PC-9 (cell line): Measurements from ENCODE around the gene RNU5D-1. TPM values are rescaled to one million over a fixed set of nuclear protein-coding genes. Genes with fewer than 3 reads are reported as not detected.

ENCODE experiments used
- BruUV-seq: library from RNA; stranded (reverse); fragments of 400-500 nt; replicated peaks from 2 replicates; lab custom pipeline; 2021; lab: Mats Ljungman, UMichigan
- CTCF ChIA-PET: fragments of 300-600 bp; sonication (Branson Sonifier 250); formaldehyde crosslinking; loops from one replicate; lab custom pipeline; 2022; ENCODE audit warnings: antibody characterized with exemption; lab: Charles Lee
- POLR2A ChIA-PET: fragments of 300-600 bp; sonication (Branson Sonifier 250); formaldehyde crosslinking; loops from one replicate; lab custom pipeline; 2022; ENCODE audit warnings: antibody characterized with exemption; ENCODE audit not compliant: unreplicated experiment; lab: Charles Lee
- DNase-seq, 2 experiments: peaks; one replicate each; pipeline versions ENCODE4 v3.0.0 to v3.0.0-alpha.2; 2015 to 2022; ENCODE audit warnings: mixed read lengths in 1 of 2
- H2AFZ ChIP-seq: fragments of 200-600 bp; sonication (generic); 2 replicates; pipeline ENCODE4 v1.8.1; 2017; ENCODE audit warnings: antibody characterized with exemption
- H3F3A ChIP-seq: fragments of 200-600 bp; sonication (generic); 2 replicates; pipeline ENCODE4 v1.8.1; 2017; ENCODE audit warnings: antibody characterized with exemption, mild to moderate bottlenecking, low read depth; ENCODE audit not compliant: insufficient read depth
- H3K27ac ChIP-seq: fragments of 200-600 bp; sonication (generic); 2 replicates; pipeline ENCODE4 v1.6.1; 2016; ENCODE audit warnings: mixed run types
- H3K27me3 ChIP-seq: fragments of 200-600 bp; sonication (generic); 2 replicates; pipeline ENCODE4 v1.6.1; 2016; ENCODE audit warnings: low read depth, mixed run types; ENCODE audit not compliant: insufficient read depth
- H3K36me3 ChIP-seq: fragments of 200-600 bp; sonication (generic); 2 replicates; pipeline ENCODE4 v1.6.1; 2016; ENCODE audit warnings: low read depth, mixed run types
- H3K4me1 ChIP-seq: fragments of 200-600 bp; sonication (generic); replicated peaks from 2 replicates; pipeline ENCODE4 v1.6.1; 2016; ENCODE audit warnings: mixed run types; ENCODE audit not compliant: insufficient read depth
- H3K4me2 ChIP-seq: fragments of 200-600 bp; sonication (generic); 2 replicates; pipeline ENCODE4 v1.6.1; 2017; ENCODE audit warnings: mixed run types
- H3K4me3 ChIP-seq: fragments of 200-600 bp; sonication (generic); 2 replicates; pipeline ENCODE4 v1.6.1; 2016; ENCODE audit warnings: mixed run types
- H3K79me2 ChIP-seq: fragments of 200-600 bp; sonication (generic); 2 replicates; pipeline ENCODE4 v1.6.1; 2017; ENCODE audit warnings: low read depth, mixed run types
- H3K9me2 ChIP-seq: fragments of 200-600 bp; sonication (generic); 2 replicates; pipeline ENCODE4 v1.8.1; 2017; ENCODE audit warnings: mild to moderate bottlenecking; ENCODE audit not compliant: insufficient read depth
- H3K9me3 ChIP-seq: fragments of 200-600 bp; sonication (generic); 2 replicates; pipeline ENCODE4 v1.8.1; 2016; ENCODE audit warnings: low read depth; ENCODE audit not compliant: insufficient read depth
- H4K20me1 ChIP-seq: fragments of 200-600 bp; sonication (generic); 2 replicates; pipeline ENCODE4 v1.8.1; 2017; ENCODE audit not compliant: insufficient read depth
- EZH2 ChIP-seq: fragments of 200-600 bp; sonication (generic); IDR thresholded peaks from 2 replicates; pipeline ENCODE4 v1.8.0; 2017; ENCODE audit warnings: antibody characterized with exemption, low read depth
- intact Hi-C: fragments of 100-400 bp; cut with micrococcal nuclease; formaldehyde crosslinking; loops from one replicate; pipeline ENCODE4 v1.10.0; 2022; ENCODE audit not compliant: unreplicated experiment
- total RNA-seq: library from RNA; stranded (reverse); gene quantifications from 2 replicates; pipeline ENCODE4 v1.2.3, GENCODE V29; 2021
- TF ChIP-seq, protein P1 (sequence below): fragments of 200-600 bp; sonication (generic); conservative IDR thresholded peaks from 2 replicates; pipeline ENCODE4 v1.6.1; 2017; ENCODE audit warnings: mixed run types, antibody characterized with exemption, mild to moderate bottlenecking, moderate library complexity

Gene RNU5D-1
- total RNA-seq, 1 experiment from 2014 or later = not detected

- intact Hi-C loops = no loop called here
- POLR2A ChIA-PET = no interaction called here
- no peak overlapping the region for H3K4me2 ChIP-seq
- H3K27me3 ChIP-seq = no peaks in the 10 kb centered on the region
- no peak overlapping the region for H3K27ac ChIP-seq
- no peak overlapping the region for H3K4me3 ChIP-seq
- H2AFZ ChIP-seq = no peak overlapping the region
- TF ChIP-seq EZH2 = no peak
- TF ChIP-seq, protein P1, sequence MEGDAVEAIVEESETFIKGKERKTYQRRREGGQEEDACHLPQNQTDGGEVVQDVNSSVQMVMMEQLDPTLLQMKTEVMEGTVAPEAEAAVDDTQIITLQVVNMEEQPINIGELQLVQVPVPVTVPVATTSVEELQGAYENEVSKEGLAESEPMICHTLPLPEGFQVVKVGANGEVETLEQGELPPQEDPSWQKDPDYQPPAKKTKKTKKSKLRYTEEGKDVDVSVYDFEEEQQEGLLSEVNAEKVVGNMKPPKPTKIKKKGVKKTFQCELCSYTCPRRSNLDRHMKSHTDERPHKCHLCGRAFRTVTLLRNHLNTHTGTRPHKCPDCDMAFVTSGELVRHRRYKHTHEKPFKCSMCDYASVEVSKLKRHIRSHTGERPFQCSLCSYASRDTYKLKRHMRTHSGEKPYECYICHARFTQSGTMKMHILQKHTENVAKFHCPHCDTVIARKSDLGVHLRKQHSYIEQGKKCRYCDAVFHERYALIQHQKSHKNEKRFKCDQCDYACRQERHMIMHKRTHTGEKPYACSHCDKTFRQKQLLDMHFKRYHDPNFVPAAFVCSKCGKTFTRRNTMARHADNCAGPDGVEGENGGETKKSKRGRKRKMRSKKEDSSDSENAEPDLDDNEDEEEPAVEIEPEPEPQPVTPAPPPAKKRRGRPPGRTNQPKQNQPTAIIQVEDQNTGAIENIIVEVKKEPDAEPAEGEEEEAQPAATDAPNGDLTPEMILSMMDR = no peak
- H3K36me3 ChIP-seq = no peaks in the 10 kb centered on the region
- H3K4me1 ChIP-seq = peaks cover 36% of the 10 kb centered on the region
- no peaks in the 10 kb centered on the region for H3K9me3 ChIP-seq
- peaks cover 43% of the 10 kb centered on the region; the same call in 1 of the 2 replicates for H3F3A ChIP-seq
- H3K79me2 ChIP-seq = no peaks in the 10 kb centered on the region
- H3K9me2 ChIP-seq = no peaks in the 10 kb centered on the region
- no peak for DNase-seq
- H4K20me1 ChIP-seq = no peaks in the 10 kb centered on the region
- CTCF ChIA-PET = no interaction called here
- BruUV-seq = no TSS peak
These were observed 7.9 kb downstream of the RNU5D-1 start for GRCh38 chr1:44723064-44723463.

DNA sequence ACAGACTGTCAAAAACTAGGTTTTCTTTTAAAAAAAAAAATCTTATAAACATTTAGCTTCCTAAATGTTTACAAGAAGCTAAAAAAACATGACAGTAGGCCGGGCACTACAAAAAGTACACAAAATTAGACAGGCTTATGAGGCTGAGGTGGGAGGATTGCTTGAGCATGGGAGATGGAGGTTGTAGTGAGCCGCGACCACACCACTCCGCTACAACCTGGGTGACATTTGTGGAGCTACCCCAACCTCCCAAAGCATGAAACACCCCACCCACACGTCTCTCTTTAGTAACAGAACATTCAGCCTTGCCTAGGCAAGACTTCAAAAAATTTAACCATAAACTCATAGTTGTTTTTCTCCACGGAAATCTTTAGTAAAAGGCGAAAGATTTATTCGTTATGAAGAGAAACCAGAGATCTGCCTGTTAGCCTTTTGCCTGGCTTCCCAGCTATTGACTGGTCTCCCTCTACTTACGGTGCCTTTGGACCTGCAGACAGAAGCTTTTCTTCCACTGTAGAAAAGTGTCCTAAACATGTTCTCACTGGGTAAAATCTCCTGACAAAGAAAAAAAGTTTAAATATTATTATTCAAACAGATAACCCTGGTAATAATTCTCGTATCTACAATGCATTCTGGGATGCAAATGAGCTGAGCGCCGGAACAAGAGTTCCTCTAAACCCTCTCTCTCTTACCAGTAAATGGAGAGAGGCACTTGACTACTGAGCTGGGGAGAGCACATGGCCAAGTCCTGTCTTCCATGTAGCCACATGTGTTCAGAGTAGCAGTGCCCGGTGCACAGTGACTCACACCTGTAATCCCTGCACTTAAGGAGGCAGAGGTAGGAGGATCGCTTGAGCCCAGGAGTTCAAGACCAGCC, 9.2 kb downstream of the RNU5D-1 start:
- peak; percentile 70 to 97 for DNase-seq
- Histone ChIP-seq H3K36me3 (no peaks in the 10 kb centered on the region), H3K4me1 (peaks cover 26% of the 10 kb centered on the region), H3K9me2 (no peaks in the 10 kb centered on the region), H3F3A (peaks cover 36% of the 10 kb centered on the region; the same call in 1 of the 2 replicates), H3K27ac (peak overlapping the region; percentile 89), H3K79me2 (no peaks in the 10 kb centered on the region), H3K9me3 (no peaks in the 10 kb centered on the region), H3K4me2 (peak overlapping the region; percentile 71), H3K4me3 (peak overlapping the region; percentile 21; the same call in 1 of the 2 replicates), H4K20me1 (no peaks in the 10 kb centered on the region), H2AFZ (peak overlapping the region; percentile 34), H3K27me3 (no peaks in the 10 kb centered on the region)
- TSS peak; percentile 99 for BruUV-seq
- intact Hi-C loops = no loop called here
- TF ChIP-seq, protein P1 = no peak
- TF ChIP-seq EZH2 = no peak
- CTCF ChIA-PET = interaction anchor here (0.6 kb wide), 1 partner anchor 9 kb away, joined by 3 read pairs; the partner anchor contains the start of gene RNU5D-1
- POLR2A ChIA-PET = interaction anchor here (0.5 to 1.6 kb wide), 26 partner anchors 9 to 1513 kb away, joined by 3 to 78 read pairs (median 4); partner anchors contain the start of genes ARMH1, HECTD3, RNU5D-1 and TMEM53

- H3K27me3 ChIP-seq = no peaks in the 10 kb centered on the region
- H4K20me1 ChIP-seq = no peaks in the 10 kb centered on the region
- peaks cover 31% of the 10 kb centered on the region; the same call in 1 of the 2 replicates for H3F3A ChIP-seq
- H2AFZ ChIP-seq = no peak overlapping the region
- H3K4me3 ChIP-seq = no peak overlapping the region
- ChIA-PET CTCF (interaction anchor here (0.6 kb wide), 3 partner anchors 73 to 779 kb away, joined by 4 to 13 read pairs (median 8); no protein-coding TSS in a partner anchor), POLR2A (interaction anchor here (0.5 kb wide), 1 partner anchor 864 kb away, joined by 3 read pairs; no protein-coding TSS in a partner anchor)
- no peaks in the 10 kb centered on the region for H3K36me3 ChIP-seq
- H3K9me2 ChIP-seq = no peaks in the 10 kb centered on the region
- 0 out of 2 replicates have a peak overlapping the region, but pooled peaks have one; percentile 89 for H3K27ac ChIP-seq
- H3K4me2 ChIP-seq = no peak overlapping the region; the same call in 1 of the 2 replicates
- no TSS peak for BruUV-seq
- peaks cover 18% of the 10 kb centered on the region for H3K4me1 ChIP-seq
- H3K9me3 ChIP-seq = no peaks in the 10 kb centered on the region
- intact Hi-C loops = no loop called here
- no peaks in the 10 kb centered on the region for H3K79me2 ChIP-seq
- TF ChIP-seq EZH2 = no peak
- TF ChIP-seq, protein P1 = no peak
- no peak for DNase-seq
These were observed 10.7 kb downstream of the RNU5D-1 start for GRCh38 chr1:44720281-44720680.
